ENCODE measurements around the gene PASD1. TPM values are rescaled to one million over a fixed set of nuclear protein-coding genes. Genes with fewer than 3 reads are reported as not detected.

PASD1 gene
- total RNA-seq, 1 donor from 2014 or later, result not detected

GRCh38 chrX:151702026-151702714 lies 138.7 kb downstream of the PASD1 start:
- Histone ChIP-seq H3K4me3 (no peak overlapping the region), H3K9me3 (replicated peaks) (no peaks in the 10 kb centered on the region), H3K27ac (replicated peaks) (peak overlapping the region; percentile 69), H3K27me3 (ENCODE audit: low read depth) (no peaks in the 10 kb centered on the region), H3K4me1 (peaks cover 14% of the 10 kb centered on the region), H3K36me3 (no peaks in the 10 kb centered on the region)
- TF ChIP-seq, protein P1, sequence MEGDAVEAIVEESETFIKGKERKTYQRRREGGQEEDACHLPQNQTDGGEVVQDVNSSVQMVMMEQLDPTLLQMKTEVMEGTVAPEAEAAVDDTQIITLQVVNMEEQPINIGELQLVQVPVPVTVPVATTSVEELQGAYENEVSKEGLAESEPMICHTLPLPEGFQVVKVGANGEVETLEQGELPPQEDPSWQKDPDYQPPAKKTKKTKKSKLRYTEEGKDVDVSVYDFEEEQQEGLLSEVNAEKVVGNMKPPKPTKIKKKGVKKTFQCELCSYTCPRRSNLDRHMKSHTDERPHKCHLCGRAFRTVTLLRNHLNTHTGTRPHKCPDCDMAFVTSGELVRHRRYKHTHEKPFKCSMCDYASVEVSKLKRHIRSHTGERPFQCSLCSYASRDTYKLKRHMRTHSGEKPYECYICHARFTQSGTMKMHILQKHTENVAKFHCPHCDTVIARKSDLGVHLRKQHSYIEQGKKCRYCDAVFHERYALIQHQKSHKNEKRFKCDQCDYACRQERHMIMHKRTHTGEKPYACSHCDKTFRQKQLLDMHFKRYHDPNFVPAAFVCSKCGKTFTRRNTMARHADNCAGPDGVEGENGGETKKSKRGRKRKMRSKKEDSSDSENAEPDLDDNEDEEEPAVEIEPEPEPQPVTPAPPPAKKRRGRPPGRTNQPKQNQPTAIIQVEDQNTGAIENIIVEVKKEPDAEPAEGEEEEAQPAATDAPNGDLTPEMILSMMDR (IDR thresholded peaks at IDR 0.05; ENCODE audit: borderline replicate concordance), result no peak
- DNase-seq, result no peak
- intact Hi-C loops (cut with micrococcal nuclease), result no loop called here

- Histone ChIP-seq H3K9me3 (replicated peaks) (no peaks in the 10 kb centered on the region), H3K36me3 (no peaks in the 10 kb centered on the region), H3K27me3 (ENCODE audit: low read depth) (no peaks in the 10 kb centered on the region), H3K4me1 (peaks cover 14% of the 10 kb centered on the region), H3K27ac (replicated peaks) (peak overlapping the region; percentile 69), H3K4me3 (no peak overlapping the region)
- no peak for DNase-seq
- TF ChIP-seq, protein P1 (IDR thresholded peaks at IDR 0.05; ENCODE audit: borderline replicate concordance), result no peak
- intact Hi-C loops (cut with micrococcal nuclease), result no loop called here
Measured at GRCh38 chrX:151702741-151703340, 139.4 kb downstream of the PASD1 start.

DNA sequence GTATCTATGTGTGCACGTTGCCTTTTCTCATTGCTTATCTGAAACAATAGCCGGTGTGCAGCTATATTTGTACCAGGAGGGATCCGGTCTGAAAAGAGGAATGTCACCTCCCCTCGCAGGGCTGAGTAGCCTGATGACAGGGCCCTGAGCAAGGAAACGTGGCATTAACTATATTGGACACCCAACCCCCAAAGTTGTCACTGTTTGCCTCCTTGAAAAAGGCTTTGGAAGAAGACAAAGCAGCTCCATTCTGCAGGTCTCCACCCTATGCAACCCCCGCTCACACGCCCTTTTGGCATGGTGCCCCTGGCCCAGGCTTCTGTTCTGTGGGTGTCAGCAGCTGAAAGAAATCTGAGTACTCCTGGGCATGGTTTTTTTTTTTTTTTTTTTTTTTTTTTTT lies 140.0 kb downstream of the PASD1 start:
- intact Hi-C loops (cut with micrococcal nuclease), result no loop called here
- no peak overlapping the region for H3K4me3 ChIP-seq
- peak overlapping the region; percentile 69 for H3K27ac ChIP-seq (replicated peaks)
- peak; percentile 70 for DNase-seq
- TF ChIP-seq, protein P1 (IDR thresholded peaks at IDR 0.05; ENCODE audit: borderline replicate concordance), result no peak
- H3K9me3 ChIP-seq (replicated peaks), result no peaks in the 10 kb centered on the region
- no peaks in the 10 kb centered on the region for H3K27me3 ChIP-seq (ENCODE audit: low read depth)
- peaks cover 14% of the 10 kb centered on the region for H3K4me1 ChIP-seq
- H3K36me3 ChIP-seq, result no peaks in the 10 kb centered on the region

DNA sequence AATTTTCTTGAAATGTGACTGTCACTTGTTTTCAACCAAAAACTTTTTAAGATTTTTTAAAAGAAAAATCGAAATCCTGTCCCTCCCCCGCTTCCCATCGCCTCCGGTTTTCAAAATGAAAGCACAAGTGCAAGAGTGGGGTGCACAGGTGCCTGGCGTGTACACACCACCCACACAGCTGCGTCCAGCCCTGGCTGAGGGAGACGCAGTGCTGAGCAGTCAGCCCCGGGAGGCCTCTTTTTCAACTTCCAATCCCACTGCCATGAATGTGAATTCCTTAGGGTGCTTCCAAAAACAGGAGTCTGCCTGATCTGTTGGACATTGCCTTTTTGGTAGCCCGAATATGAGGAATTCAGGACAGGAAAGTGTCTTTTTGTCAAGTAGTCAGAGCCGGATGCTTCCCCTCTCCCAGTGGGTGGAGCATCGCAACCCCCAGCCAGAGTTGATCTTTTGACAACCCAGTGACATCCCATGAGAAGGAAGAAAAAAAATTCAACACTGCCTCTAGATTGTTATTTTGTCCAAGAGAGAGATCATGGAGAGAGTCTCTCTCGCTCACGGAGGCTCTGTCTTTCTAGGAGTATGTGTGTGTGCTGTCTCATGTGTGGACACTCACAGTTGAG lies 140.7 kb downstream of the PASD1 start:
- peak overlapping the region; percentile 76 for H3K27ac ChIP-seq (replicated peaks)
- intact Hi-C loops (cut with micrococcal nuclease), result no loop called here
- H3K4me3 ChIP-seq, result peak overlapping the region; percentile 46
- TF ChIP-seq, protein P1 (IDR thresholded peaks at IDR 0.05; ENCODE audit: borderline replicate concordance), result no peak
- H3K4me1 ChIP-seq, result peaks cover 14% of the 10 kb centered on the region
- H3K9me3 ChIP-seq (replicated peaks), result no peaks in the 10 kb centered on the region
- DNase-seq, result no peak
- no peaks in the 10 kb centered on the region for H3K27me3 ChIP-seq (ENCODE audit: low read depth)
- H3K36me3 ChIP-seq, result no peaks in the 10 kb centered on the region

- no peak overlapping the region for H3K4me3 ChIP-seq
- no peak for DNase-seq
- no peaks in the 10 kb centered on the region for H3K36me3 ChIP-seq
- H3K9me3 ChIP-seq (replicated peaks), result no peaks in the 10 kb centered on the region
- TF ChIP-seq, protein P1 (IDR thresholded peaks at IDR 0.05; ENCODE audit: borderline replicate concordance), result no peak
- H3K27ac ChIP-seq (replicated peaks), result no peak overlapping the region
- intact Hi-C loops (cut with micrococcal nuclease), result no loop called here
- peaks cover 7% of the 10 kb centered on the region for H3K4me1 ChIP-seq
- no peaks in the 10 kb centered on the region for H3K27me3 ChIP-seq (ENCODE audit: low read depth)
Measured at GRCh38 chrX:151708821-151709220, 145.3 kb downstream of the PASD1 start.
